Measurements from ENCODE around the gene LCA5.
"Not testable (repeated sequence)": the region's sequence is repeated elsewhere in the genome, so short reads cannot be mapped to it uniquely, and the experiment has no call there.

LCA5 gene

GRCh38 chr6:79538106-79538971 is 1.1 kb upstream of the LCA5 start:
- no peak for DNase-seq (ENCODE audit: low read depth in 2 of 2)

GRCh38 chr6:79536585-79536953 is 661 bp downstream of the LCA5 start:
- DNase-seq (ENCODE audit: low read depth in 2 of 2): no peak

- not testable (repeated sequence) for DNase-seq (ENCODE audit: low read depth in 2 of 2)
Measured at GRCh38 chr6:79529567-79529966, 7.7 kb downstream of the LCA5 start.

GRCh38 chr6:79526897-79527296 is 10.3 kb downstream of the LCA5 start:
- DNase-seq (ENCODE audit: low read depth in 2 of 2): no peak

GRCh38 chr6:79525272-79526100 is 11.7 kb downstream of the LCA5 start:
- no peak for DNase-seq (ENCODE audit: low read depth in 2 of 2)

GRCh38 chr6:79524065-79524464 is 13.2 kb downstream of the LCA5 start:
- DNase-seq (ENCODE audit: low read depth in 2 of 2): no peak

- no peak for DNase-seq (ENCODE audit: low read depth in 2 of 2)
Measured at GRCh38 chr6:79522609-79523008, 14.6 kb downstream of the LCA5 start.

GRCh38 chr6:79520534-79520933 is 16.7 kb downstream of the LCA5 start:
- DNase-seq (ENCODE audit: low read depth in 2 of 2): no peak

- no peak for DNase-seq (ENCODE audit: low read depth in 2 of 2)
Measured at GRCh38 chr6:79518842-79519241, 18.4 kb downstream of the LCA5 start.

GRCh38 chr6:79515436-79515835 is 21.8 kb downstream of the LCA5 start:
- no peak for DNase-seq (ENCODE audit: low read depth in 2 of 2)

- no peak for DNase-seq (ENCODE audit: low read depth in 2 of 2)
Measured at GRCh38 chr6:79513111-79513510, 24.1 kb downstream of the LCA5 start.

- DNase-seq (ENCODE audit: low read depth in 2 of 2): no peak
Measured at GRCh38 chr6:79512014-79512413, 25.2 kb downstream of the LCA5 start.

GRCh38 chr6:79510707-79511106 is 26.5 kb downstream of the LCA5 start:
- DNase-seq (ENCODE audit: low read depth in 2 of 2): no peak

GRCh38 chr6:79506251-79506650 is 31.0 kb downstream of the LCA5 start:
- DNase-seq (ENCODE audit: low read depth in 2 of 2): no peak

- DNase-seq (ENCODE audit: low read depth in 2 of 2): no peak
Measured at GRCh38 chr6:79504372-79504771, 32.9 kb downstream of the LCA5 start.

GRCh38 chr6:79498842-79499241 is 38.4 kb downstream of the LCA5 start:
- no peak for DNase-seq (ENCODE audit: low read depth in 2 of 2)

GRCh38 chr6:79495246-79495645 is 42.0 kb downstream of the LCA5 start:
- DNase-seq (ENCODE audit: low read depth in 2 of 2): no peak

GRCh38 chr6:79494841-79495240 is 42.4 kb downstream of the LCA5 start:
- DNase-seq (ENCODE audit: low read depth in 2 of 2): no peak

GRCh38 chr6:79470728-79471127 is 66.5 kb downstream of the LCA5 start:
- no peak for DNase-seq (ENCODE audit: low read depth in 2 of 2)

GRCh38 chr6:79469376-79470246 is 67.6 kb downstream of the LCA5 start:
- no peak for DNase-seq (ENCODE audit: low read depth in 2 of 2)

- DNase-seq (ENCODE audit: low read depth in 2 of 2): no peak
Measured at GRCh38 chr6:79468587-79468986, 68.6 kb downstream of the LCA5 start.

- DNase-seq (ENCODE audit: low read depth in 2 of 2): no peak
Measured at GRCh38 chr6:79468116-79468515, 69.1 kb downstream of the LCA5 start.

All from fibroblast of skin of left biceps (primary cell).